Superior temporal gyrus (tissue), 1 donor: ENCODE data around the gene GPRIN1.
"Not testable (repeated sequence)": the region's sequence is repeated elsewhere in the genome, so short reads cannot be mapped to it uniquely, and the experiment has no call there.

Source experiments
- DNase-seq: peaks from one replicate; pipeline ENCODE4 v3.0.0-alpha.2; 2016; ENCODE audit errors: extremely low spot score

GPRIN1 gene

GRCh38 chr5:176575066-176575465, 34.9 kb downstream of the GPRIN1 start:
- DNase-seq = no peak

- no peak for DNase-seq
These were observed 35.7 kb downstream of the GPRIN1 start for GRCh38 chr5:176574297-176574591.

GRCh38 chr5:176573564-176574296, 36.2 kb downstream of the GPRIN1 start:
- DNase-seq = peak; percentile 79

- DNase-seq = no peak
These were observed 39.9 kb downstream of the GPRIN1 start for GRCh38 chr5:176570044-176570443.

- DNase-seq = no peak
These were observed 41.3 kb downstream of the GPRIN1 start for GRCh38 chr5:176568657-176569056.

- no peak for DNase-seq
These were observed 44.1 kb downstream of the GPRIN1 start for GRCh38 chr5:176565760-176566288.

GRCh38 chr5:176564002-176564401, 46.0 kb downstream of the GPRIN1 start:
- DNase-seq = no peak

- DNase-seq = no peak
These were observed 47.8 kb downstream of the GPRIN1 start for GRCh38 chr5:176562189-176562588.

GRCh38 chr5:176561259-176561658, 48.7 kb downstream of the GPRIN1 start:
- no peak for DNase-seq

GRCh38 chr5:176560364-176560763, 49.6 kb downstream of the GPRIN1 start:
- DNase-seq = no peak

- DNase-seq = no peak
These were observed 50.3 kb downstream of the GPRIN1 start for GRCh38 chr5:176559683-176560082.

- DNase-seq = no peak
These were observed 52.1 kb downstream of the GPRIN1 start for GRCh38 chr5:176557846-176558245.

GRCh38 chr5:176553260-176554085, 56.5 kb downstream of the GPRIN1 start:
- no peak for DNase-seq

- DNase-seq = no peak
These were observed 57.6 kb downstream of the GPRIN1 start for GRCh38 chr5:176552332-176552869.

- DNase-seq = not testable (repeated sequence)
These were observed 59.0 kb downstream of the GPRIN1 start for GRCh38 chr5:176550937-176551336.

GRCh38 chr5:176550275-176550831, 59.6 kb downstream of the GPRIN1 start:
- DNase-seq = no peak

- DNase-seq = no peak
These were observed 60.1 kb downstream of the GPRIN1 start for GRCh38 chr5:176549871-176550270.

GRCh38 chr5:176548967-176549444, 61.0 kb downstream of the GPRIN1 start, which contains the start of gene CDHR2:
Gene CDHR2 (plus strand): TSS chr5:176549342. CDS start chr5:176565353, 16,011 bp downstream.
- no peak for DNase-seq

GRCh38 chr5:176547802-176548201, 62.2 kb downstream of the GPRIN1 start:
- no peak for DNase-seq
